GM19025 (cell line): ENCODE results near the gene MAGI1.
"Not testable (repeated sequence)": the region's sequence is repeated elsewhere in the genome, so short reads cannot be mapped to it uniquely, and the experiment has no call there.

Experiments
- ATAC-seq: cut with Tn5 transposase; IDR thresholded peaks from one replicate; pipeline ENCODE4 v1.9.1; 2021; ENCODE audit warnings: mild to moderate bottlenecking, low read depth, moderate library complexity; ENCODE audit not compliant: unreplicated experiment

The MAGI1 gene

GRCh38 chr3:65560133-65560532 lies 478.6 kb downstream of the MAGI1 start:
- no peak for ATAC-seq

GRCh38 chr3:65559643-65560042 lies 479.1 kb downstream of the MAGI1 start:
- ATAC-seq = no peak

GRCh38 chr3:65558826-65559225 lies 479.9 kb downstream of the MAGI1 start:
- no peak for ATAC-seq

- no peak for ATAC-seq
Observed at GRCh38 chr3:65557899-65558564, 480.7 kb downstream of the MAGI1 start.

GRCh38 chr3:65556934-65557577 lies 481.7 kb downstream of the MAGI1 start:
- no peak for ATAC-seq

- ATAC-seq = no peak
Observed at GRCh38 chr3:65552434-65552833, 486.3 kb downstream of the MAGI1 start.

GRCh38 chr3:65551945-65552344 lies 486.8 kb downstream of the MAGI1 start:
- ATAC-seq = no peak

GRCh38 chr3:65550137-65550536 lies 488.6 kb downstream of the MAGI1 start:
- no peak for ATAC-seq

GRCh38 chr3:65549626-65549959 lies 489.1 kb downstream of the MAGI1 start:
- no peak for ATAC-seq

GRCh38 chr3:65548848-65549625 lies 489.7 kb downstream of the MAGI1 start:
- ATAC-seq = no peak

GRCh38 chr3:65545429-65545828 lies 493.3 kb downstream of the MAGI1 start:
- no peak for ATAC-seq

GRCh38 chr3:65543391-65543790 lies 495.3 kb downstream of the MAGI1 start:
- not testable (repeated sequence) for ATAC-seq

- no peak for ATAC-seq
Observed at GRCh38 chr3:65540666-65541065, 498.1 kb downstream of the MAGI1 start.

GRCh38 chr3:65539616-65540015 lies 499.1 kb downstream of the MAGI1 start:
- ATAC-seq = no peak

GRCh38 chr3:65538101-65538500 lies 500.6 kb downstream of the MAGI1 start:
- ATAC-seq = no peak

- no peak for ATAC-seq
Observed at GRCh38 chr3:65537109-65537508, 501.6 kb downstream of the MAGI1 start.

GRCh38 chr3:65535260-65535659 lies 503.5 kb downstream of the MAGI1 start:
- no peak for ATAC-seq

GRCh38 chr3:65534805-65535204 lies 503.9 kb downstream of the MAGI1 start:
- no peak for ATAC-seq

GRCh38 chr3:65532749-65533148 lies 506.0 kb downstream of the MAGI1 start:
- no peak for ATAC-seq

GRCh38 chr3:65532215-65532614 lies 506.5 kb downstream of the MAGI1 start:
- ATAC-seq = no peak

GRCh38 chr3:65531499-65531898 lies 507.2 kb downstream of the MAGI1 start:
- ATAC-seq = no peak

- ATAC-seq = no peak
Observed at GRCh38 chr3:65526656-65527055, 512.1 kb downstream of the MAGI1 start.
